ENCODE results near the gene PSORS1C1. TPM values are rescaled to one million over a fixed set of nuclear protein-coding genes. Genes with fewer than 3 reads are reported as not detected.

PSORS1C1 gene
- polyA plus RNA-seq, 3 donors: 0.02 to 2.0 (median 0.28) TPM

- no peak overlapping the region for H3K27ac ChIP-seq (ENCODE audit: low read depth, low read length)
- 95 to 97% (median 96%) methylated on average over 2 of the region's 2 CpGs for WGBS, 3 donors
These were observed 22.4 kb upstream of the PSORS1C1 start for GRCh38 chr6:31092238-31092637.

- no peak overlapping the region for H3K27ac ChIP-seq (ENCODE audit: low read depth, low read length)
- WGBS, 3 donors: 80 to 93% (median 89%) methylated on average over 12 of the region's 12 CpGs
These were observed 21.7 kb upstream of the PSORS1C1 start for GRCh38 chr6:31092769-31093505.

- H3K27ac ChIP-seq (ENCODE audit: low read depth, low read length): no peak overlapping the region
- WGBS, 3 donors: 22 to 51% (median 30%) methylated on average over 3 of the region's 3 CpGs
These were observed 20.2 kb upstream of the PSORS1C1 start for GRCh38 chr6:31094389-31094881.

- H3K27ac ChIP-seq (ENCODE audit: low read depth, low read length): no peak overlapping the region
- 61 to 77% (median 76%) methylated on average over 3 of the region's 3 CpGs for WGBS, 3 donors
These were observed 18.4 kb upstream of the PSORS1C1 start for GRCh38 chr6:31096215-31096614.

GRCh38 chr6:31096656-31097055 lies 17.9 kb upstream of the PSORS1C1 start:
- WGBS, 3 donors: 60 to 76% (median 62%) methylated on average over 5 of the region's 5 CpGs
- H3K27ac ChIP-seq (ENCODE audit: low read depth, low read length): no peak overlapping the region

GRCh38 chr6:31098449-31098938 lies 16.1 kb upstream of the PSORS1C1 start:
- H3K27ac ChIP-seq (ENCODE audit: low read depth, low read length): no peak overlapping the region
- 87 to 94% (median 89%) methylated on average over 4 of the region's 4 CpGs for WGBS, 3 donors

- no peak overlapping the region for H3K27ac ChIP-seq (ENCODE audit: low read depth, low read length)
- 98% methylated on average over 2 of the region's 2 CpGs for WGBS, 3 donors
These were observed 11.5 kb upstream of the PSORS1C1 start for GRCh38 chr6:31103136-31103535.

GRCh38 chr6:31107052-31107451 lies 7.5 kb upstream of the PSORS1C1 start:
- H3K27ac ChIP-seq (ENCODE audit: low read depth, low read length): no peak overlapping the region
- 66 to 75% (median 69%) methylated on average over 4 of the region's 4 CpGs for WGBS, 3 donors

- H3K27ac ChIP-seq (ENCODE audit: low read depth, low read length): no peak overlapping the region
- WGBS, 3 donors: 66 to 80% (median 79%) methylated on average over 11 of the region's 11 CpGs
These were observed 3.6 kb upstream of the PSORS1C1 start for GRCh38 chr6:31110825-31111582.

- H3K27ac ChIP-seq (ENCODE audit: low read depth, low read length): no peak overlapping the region
- 80 to 92% (median 88%) methylated on average over 13 of the region's 13 CpGs for WGBS, 3 donors
These were observed 2.9 kb upstream of the PSORS1C1 start for GRCh38 chr6:31111712-31112111.

- WGBS, 3 donors: 82 to 92% (median 90%) methylated on average over 5 of the region's 5 CpGs
- no peak within 1 kb of the TSS for H3K27ac ChIP-seq (ENCODE audit: low read depth, low read length)
These were observed 2.1 kb upstream of the PSORS1C1 start, which contains the start of gene C6orf15 for GRCh38 chr6:31112478-31112877. C6orf15 (minus strand) TSS chr6:31112575; CDS start chr6:31112555, 20 bp downstream.

- WGBS, 3 donors: 56 to 73% (median 66%) methylated on average over 7 of the region's 7 CpGs
- no peak overlapping the region for H3K27ac ChIP-seq (ENCODE audit: low read depth, low read length)
These were observed 599 bp upstream of the PSORS1C1 start for GRCh38 chr6:31113861-31114540.

- 38 to 65% (median 46%) methylated on average over 9 of the region's 9 CpGs for WGBS, 3 donors
- no peak overlapping the region for H3K27ac ChIP-seq (ENCODE audit: low read depth, low read length)
These were observed 610 bp downstream of the PSORS1C1 start for GRCh38 chr6:31114970-31115849.

- H3K27ac ChIP-seq (ENCODE audit: low read depth, low read length): no peak overlapping the region
- 78 to 96% (median 95%) methylated on average over 12 of the region's 12 CpGs for WGBS, 3 donors
These were observed 1.5 kb downstream of the PSORS1C1 start for GRCh38 chr6:31115941-31116560.

- H3K27ac ChIP-seq (ENCODE audit: low read depth, low read length): no peak overlapping the region
- 57 to 63% (median 60%) methylated on average over 19 of the region's 19 CpGs for WGBS, 3 donors
These were observed 2.2 kb downstream of the PSORS1C1 start for GRCh38 chr6:31116661-31117385.

GRCh38 chr6:31118178-31118577 lies 3.6 kb downstream of the PSORS1C1 start:
- H3K27ac ChIP-seq (ENCODE audit: low read depth, low read length): no peak overlapping the region
- 80 to 87% (median 82%) methylated on average over 7 of the region's 7 CpGs for WGBS, 3 donors

All from adipose tissue (tissue), 3 donors.